K562 (cell line): Measurements from ENCODE around the gene KANK4. TPM values are rescaled to one million over a fixed set of nuclear protein-coding genes. Genes with fewer than 3 reads are reported as not detected.

Experiments
- ATAC-seq: fragments of 200-7000 bp; cut with Tn5 transposase; 3 replicates; pipeline ENCODE4 v1.9.1; 2020; ENCODE audit warnings: moderate library complexity
- BruUV-seq: library from RNA; stranded (reverse); fragments of 400-500 nt; replicated peaks from 2 replicates; lab custom pipeline; 2021; lab: Mats Ljungman, UMichigan
- CTCF ChIA-PET: fragments of 300-600 bp; formaldehyde crosslinking; extraction: SDS; loops from one replicate; lab custom pipeline; 2021; ENCODE audit warnings: low intra/inter-chr PET ratio; lab: Yijun Ruan, JAX
- POLR2A ChIA-PET: fragments of 300-600, 350-650 bp; sonication (Branson Sonifier 250); formaldehyde crosslinking; extraction: SDS; loops from one replicate; lab custom pipeline; 2021; ENCODE audit warnings: antibody characterized with exemption, inconsistent platforms; lab: Yijun Ruan, JAX
- DNase-seq, 4 experiments: peaks; one replicate each; pipeline versions ENCODE4 v3.0.0 to v3.0.0-alpha.2; 2011 to 2018; ENCODE audit warnings: low spot score in 3 of 4, mixed read lengths in 3 of 4; ENCODE audit errors: extremely low read depth in 1 of 4
- FAIRE-seq: peaks from 2 replicates; lab custom pipeline; 2011; peaks lifted over from hg19 to GRCh38; lab: Jason Lieb, UNC
- H2AFZ ChIP-seq: 2 replicates; pipeline ENCODE4 v1.6.0; 2011; ENCODE audit warnings: low read depth, low read length, control low read depth, inconsistent platforms
- H3K27ac ChIP-seq: fragments of 200-600 bp; 3 replicates; pipeline ENCODE4 v1.8.0; 2011; ENCODE audit warnings: low read depth, mild to moderate bottlenecking, control low read depth, inconsistent platforms, low read length, moderate library complexity, mixed read lengths; ENCODE audit errors: extremely low read depth
- H3K27me3 ChIP-seq, 2 experiments: fragments of 300-600 bp in 1 of 2; 2 replicates in 1 of 2; 3 replicates in 1 of 2; pipeline versions ENCODE4 v1.6.0 to v1.8.0; 2011; ENCODE audit warnings: inconsistent platforms in 2 of 2, low read length in 2 of 2, mild to moderate bottlenecking in 1 of 2, mixed read lengths in 1 of 2, moderate library complexity in 1 of 2; ENCODE audit not compliant: control insufficient read depth in 2 of 2, insufficient read depth in 2 of 2
- H3K36me3 ChIP-seq: fragments of 300-600 bp; 3 replicates; pipeline ENCODE4 v1.8.0; 2011; ENCODE audit warnings: mild to moderate bottlenecking, low read length, inconsistent platforms; ENCODE audit not compliant: control insufficient read depth, insufficient read depth
- H3K4me1 ChIP-seq, 2 experiments: fragments of 200-600 bp in 1 of 2; replicated peaks in 1 of 2; 2 replicates in 1 of 2; 3 replicates in 1 of 2; pipeline versions ENCODE4 v1.5.1 to v1.8.0; 2011; ENCODE audit warnings: inconsistent platforms in 2 of 2, low read length in 2 of 2, mild to moderate bottlenecking in 1 of 2, mixed read lengths in 1 of 2, moderate library complexity in 1 of 2; ENCODE audit not compliant: control insufficient read depth in 2 of 2, insufficient read depth in 2 of 2
- H3K4me2 ChIP-seq: 2 replicates; pipeline ENCODE4 v1.6.1; 2011; ENCODE audit warnings: low read length, control low read depth, inconsistent platforms, mixed read lengths; ENCODE audit not compliant: insufficient read depth
- H3K4me3 ChIP-seq: fragments of 200-600 bp; sonication (generic), shearing (Covaris generic); 2 replicates; pipeline ENCODE4 v1.5.1; 2016; ENCODE audit warnings: control low read depth, inconsistent platforms
- H3K79me2 ChIP-seq: fragments of 200-600 bp; 3 replicates; pipeline ENCODE4 v1.8.0; 2011; ENCODE audit warnings: low read length, inconsistent platforms; ENCODE audit not compliant: control insufficient read depth, insufficient read depth
- H3K9ac ChIP-seq, 2 experiments: 2 replicates each; pipeline versions ENCODE4 v1.6.0 to v1.6.1; 2011; ENCODE audit warnings: low read depth in 2 of 2, low read length in 2 of 2, control low read depth in 1 of 2, inconsistent platforms in 1 of 2, mild to moderate bottlenecking in 1 of 2, mixed read lengths in 1 of 2; ENCODE audit not compliant: insufficient read depth in 1 of 2
- H3K9me1 ChIP-seq: one replicate; pipeline ENCODE4 v1.6.0; 2011; ENCODE audit warnings: inconsistent platforms, mild to moderate bottlenecking, low read length, moderate library complexity; ENCODE audit not compliant: control insufficient read depth, insufficient read depth
- H3K9me3 ChIP-seq: replicated peaks from 2 replicates; pipeline ENCODE4 v1.5.1; 2011; ENCODE audit warnings: low read depth, low read length, inconsistent platforms; ENCODE audit not compliant: control insufficient read depth, insufficient read depth
- H4K20me1 ChIP-seq: replicated peaks from 2 replicates; pipeline ENCODE4 v1.6.1; 2011; ENCODE audit warnings: low read length, inconsistent platforms, mixed read lengths; ENCODE audit not compliant: control insufficient read depth, insufficient read depth
- CBFA2T3 ChIP-seq: fragments of 450-650 bp; IDR thresholded peaks from 2 replicates; pipeline ENCODE4 v1.6.1; 2017
- MTA3 ChIP-seq: fragments of 450-650 bp; formaldehyde crosslinking; IDR thresholded peaks from 2 replicates; pipeline ENCODE4 v1.6.1; 2017; ENCODE audit warnings: mild to moderate bottlenecking, borderline replicate concordance
- SMARCB1 ChIP-seq: IDR thresholded peaks from 2 replicates; pipeline ENCODE4 v1.6.1; 2011; ENCODE audit warnings: improper control_type of control experiment, low read depth; ENCODE audit not compliant: insufficient read length
- ZNF146 ChIP-seq: IDR thresholded peaks from one replicate; pipeline ENCODE4 v1.6.1; 2018; ENCODE audit warnings: missing compliant biosample characterization; ENCODE audit not compliant: unreplicated experiment
- WGBS: fragments of 100-300 bp; shearing (Covaris generic); methylation state at CpG from one replicate; pipeline ENCODE4 v1.1.6; 2016; ENCODE audit warnings: low coverage, mixed read lengths; ENCODE audit not compliant: insufficient coverage; ENCODE audit errors: missing lambda C conversion rate; 5-methylcytosine and 5-hydroxymethylcytosine counted together
- in situ Hi-C: fragments of 300-500 bp; cut with MboI; formaldehyde crosslinking; loops from 4 replicates; pipeline ENCODE4 v1.15.0; 2018; ENCODE audit warnings: inconsistent platforms, mixed read lengths
- intact Hi-C: fragments of 100-400 bp; cut with micrococcal nuclease; formaldehyde crosslinking; loops from 2 replicates; pipeline ENCODE4 v1.14.2; 2022
- polyA plus RNA-seq, 8 experiments: library from polyadenylated mRNA; depleted of rRNA in 4 of 8; stranded (reverse) in 5 of 8; unstranded in 3 of 8; fragments of >200 nt; fragmentation: Nextera tagmentation in 2 of 8; fragmentation: Illumina TruSeq in 1 of 8; extraction: Ambion mirVana in 2 of 8; extraction: Trizol in 1 of 8; gene quantifications; 2 replicates each; pipeline versions ENCODE4 v1.2.1 to v1.2.3, GENCODE V29; 2011 to 2014; ENCODE audit warnings: inconsistent platforms in 1 of 8, missing spikeins in 1 of 8
- total RNA-seq, 7 experiments: library from RNA; depleted of rRNA in 6 of 7; stranded (reverse); fragments of >200 nt in 6 of 7; fragmentation: Illumina TruSeq in 2 of 7; extraction: Trizol in 2 of 7; gene quantifications; 2 replicates each; pipeline versions ENCODE4 v1.2.1 to v1.2.3, GENCODE V29; 2011 to 2021; ENCODE audit warnings: low replicate concordance in 1 of 7

Gene KANK4
- total and polyA plus RNA-seq, 9 of the 15 experiments (the other 6 are each of a cell fraction or from before 2014, with no cell fraction given), result not detected

DNA sequence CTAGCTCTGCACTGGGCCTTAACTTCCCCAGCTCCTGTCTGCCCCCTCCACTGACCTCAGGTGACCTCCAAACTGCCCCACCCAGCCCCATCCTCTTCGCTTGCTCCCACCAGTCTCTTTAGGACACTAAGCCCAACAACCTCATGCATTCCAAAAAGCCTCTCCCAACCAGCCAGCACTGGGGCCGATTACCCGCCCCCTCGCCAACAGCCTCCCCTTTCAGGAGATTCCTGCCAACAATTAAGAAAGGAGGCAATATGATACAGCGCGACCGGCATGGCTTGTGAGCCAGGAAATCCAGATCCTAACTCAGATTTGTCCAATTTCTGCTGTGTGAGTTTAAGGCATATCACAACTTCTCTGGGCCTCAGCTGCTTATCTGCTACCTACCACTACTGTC is 14.7 kb downstream of the KANK4 start:
- ChIA-PET POLR2A (no interaction called here), CTCF (no interaction called here)
- H3K4me1 ChIP-seq, result no peaks in the 10 kb centered on the region
- no peak overlapping the region for H3K4me3 ChIP-seq
- no peak overlapping the region for H3K9ac ChIP-seq
- no peak overlapping the region for H2AFZ ChIP-seq
- 0% methylated on average over 6 of the region's 7 CpGs for WGBS
- H3K79me2 ChIP-seq, result no peaks in the 10 kb centered on the region
- in situ Hi-C loops, result no loop called here
- intact Hi-C loops, result no loop called here
- no peaks in the 10 kb centered on the region for H3K9me3 ChIP-seq
- BruUV-seq, result no TSS peak
- no peaks in the 10 kb centered on the region for H4K20me1 ChIP-seq
- TF ChIP-seq CBFA2T3, result peak; percentile 32; the same call in 1 of the 2 replicates
- TF ChIP-seq SMARCB1, result no peak
- DNase-seq (no peak), FAIRE-seq (no peak), ATAC-seq (no peak)
- no peak overlapping the region for H3K27ac ChIP-seq
- no peak overlapping the region for H3K4me2 ChIP-seq
- H3K36me3 ChIP-seq, result no peaks in the 10 kb centered on the region
- peaks cover 6 to 31% of the 10 kb centered on the region in 2 experiments; a peak in 4 of 5 replicates for H3K27me3 ChIP-seq
- no peaks in the 10 kb centered on the region for H3K9me1 ChIP-seq

DNA sequence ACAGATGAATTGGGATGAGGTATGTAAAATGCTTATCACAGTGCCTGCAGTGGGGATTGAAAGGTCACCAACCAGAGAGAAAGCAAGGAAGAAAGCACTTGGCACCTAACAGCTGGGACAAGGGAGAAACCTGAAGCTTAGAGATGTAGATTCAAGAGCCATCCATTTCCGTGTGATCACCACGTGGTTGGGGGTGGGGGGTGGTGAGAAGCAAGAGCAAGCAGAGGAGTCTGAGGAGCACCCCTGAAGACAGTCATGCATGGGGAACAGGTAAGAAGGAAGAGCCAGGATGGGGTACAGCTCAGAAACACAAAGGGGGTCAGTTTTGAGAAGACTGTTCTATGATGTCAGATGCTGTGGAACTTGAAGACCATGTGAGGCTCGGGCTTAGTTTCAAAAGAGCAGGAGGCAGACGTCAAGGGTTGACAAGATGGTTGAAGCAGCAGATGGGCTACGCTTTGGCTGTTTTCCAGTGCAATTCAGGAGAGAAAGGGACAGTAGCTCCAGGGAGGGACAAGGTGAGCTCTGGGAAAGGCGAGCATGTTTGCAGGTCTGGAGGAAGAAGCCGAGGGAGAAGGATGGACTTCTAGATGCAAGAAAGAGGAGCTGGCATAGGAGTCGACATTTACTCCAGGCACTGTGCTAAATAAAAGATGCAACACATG is 17.4 kb downstream of the KANK4 start:
- FAIRE-seq, result no peak
- Histone ChIP-seq H3K4me1 (no peaks in the 10 kb centered on the region), H2AFZ (no peak overlapping the region)
- no peak for DNase-seq
- TF ChIP-seq ZNF146 (no peak), MTA3 (no peak)
- TF ChIP-seq, all 486 proteins: peak for 0
- Histone ChIP-seq H3K36me3 (no peaks in the 10 kb centered on the region), H3K9me3 (no peaks in the 10 kb centered on the region), H3K4me2 (no peak overlapping the region), H3K27me3 (peaks cover 6 to 27% of the 10 kb centered on the region in 2 experiments; a peak in 4 of 5 replicates), H3K4me3 (no peak overlapping the region), H4K20me1 (no peaks in the 10 kb centered on the region), H3K9me1 (no peaks in the 10 kb centered on the region), H3K27ac (no peak overlapping the region), H3K79me2 (no peaks in the 10 kb centered on the region), H3K9ac (no peak overlapping the region)
- ChIA-PET CTCF (no interaction called here), POLR2A (interaction anchor here (0.7 to 1.0 kb wide), 2 partner anchors 45 to 323 kb away, joined by 3 to 4 read pairs; no protein-coding TSS in a partner anchor)
- no TSS peak for BruUV-seq
- in situ Hi-C loops (no loop called here), intact Hi-C loops (no loop called here)
- no peak for ATAC-seq
- WGBS, result 0% methylated on average over 8 of the region's 8 CpGs
